ENCODE measurements around the gene WAPL.

Gene WAPL

GRCh38 chr10:86489071-86489810 lies 32.4 kb downstream of the WAPL start:
- H3K4me3 ChIP-seq (ENCODE audit: low read depth, low read length): no peak overlapping the region
- no peak for TF ChIP-seq CTCF (IDR thresholded peaks at IDR 0.05; ENCODE audit: control insufficient read depth, extremely low read depth, insufficient read depth)
- no peak for DNase-seq (ENCODE audit: low read depth)

DNA sequence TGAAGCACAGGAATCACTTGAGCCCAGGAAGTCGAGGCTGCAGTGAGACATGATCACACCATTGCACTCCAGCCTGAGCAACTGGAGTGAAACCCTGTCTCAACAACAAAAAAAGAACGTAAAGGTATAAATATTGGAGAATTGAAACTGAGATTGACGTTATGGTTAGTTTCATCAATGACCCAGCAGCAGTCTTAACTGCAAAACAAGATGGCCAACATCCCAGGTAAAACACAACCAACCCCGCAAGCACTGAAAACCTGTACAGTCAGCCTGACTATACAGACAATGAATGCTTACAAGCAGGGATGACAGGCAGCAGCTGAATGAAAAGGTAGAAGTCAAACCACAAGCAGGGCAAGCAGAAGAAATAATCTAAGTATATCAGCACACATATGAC lies 34.7 kb downstream of the WAPL start:
- no peak for TF ChIP-seq CTCF (IDR thresholded peaks at IDR 0.05; ENCODE audit: control insufficient read depth, extremely low read depth, insufficient read depth)
- no peak for DNase-seq (ENCODE audit: low read depth)
- H3K4me3 ChIP-seq (ENCODE audit: low read depth, low read length): no peak overlapping the region

GRCh38 chr10:86483664-86484063 lies 37.9 kb downstream of the WAPL start:
- TF ChIP-seq CTCF (IDR thresholded peaks at IDR 0.05; ENCODE audit: control insufficient read depth, extremely low read depth, insufficient read depth): no peak
- DNase-seq (ENCODE audit: low read depth): no peak
- H3K4me3 ChIP-seq (ENCODE audit: low read depth, low read length): no peak overlapping the region

DNA sequence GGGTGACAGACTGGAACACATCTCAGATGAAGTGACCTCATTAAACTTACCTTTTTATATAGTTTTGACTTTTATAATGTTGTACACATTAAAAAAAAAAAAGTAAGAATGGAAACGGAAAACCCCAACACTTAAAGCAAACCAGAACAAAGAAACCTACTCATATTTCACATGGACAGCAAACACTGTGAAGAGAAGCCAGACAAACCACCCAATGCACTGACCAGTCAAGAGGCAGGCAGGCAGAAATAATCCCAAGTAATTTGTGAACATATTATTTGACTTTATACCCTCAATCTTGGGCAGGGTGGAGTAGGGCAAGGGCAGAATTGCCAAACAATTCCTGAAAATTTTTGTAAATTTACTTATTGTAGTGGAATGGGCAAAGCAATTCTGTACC lies 39.8 kb downstream of the WAPL start:
- H3K4me3 ChIP-seq (ENCODE audit: low read depth, low read length): no peak overlapping the region
- no peak for DNase-seq (ENCODE audit: low read depth)
- no peak for TF ChIP-seq CTCF (IDR thresholded peaks at IDR 0.05; ENCODE audit: control insufficient read depth, extremely low read depth, insufficient read depth)

GRCh38 chr10:86480571-86480970 lies 41.0 kb downstream of the WAPL start:
- no peak overlapping the region for H3K4me3 ChIP-seq (ENCODE audit: low read depth, low read length)
- TF ChIP-seq CTCF (IDR thresholded peaks at IDR 0.05; ENCODE audit: control insufficient read depth, extremely low read depth, insufficient read depth): no peak
- no peak for DNase-seq (ENCODE audit: low read depth)

DNA sequence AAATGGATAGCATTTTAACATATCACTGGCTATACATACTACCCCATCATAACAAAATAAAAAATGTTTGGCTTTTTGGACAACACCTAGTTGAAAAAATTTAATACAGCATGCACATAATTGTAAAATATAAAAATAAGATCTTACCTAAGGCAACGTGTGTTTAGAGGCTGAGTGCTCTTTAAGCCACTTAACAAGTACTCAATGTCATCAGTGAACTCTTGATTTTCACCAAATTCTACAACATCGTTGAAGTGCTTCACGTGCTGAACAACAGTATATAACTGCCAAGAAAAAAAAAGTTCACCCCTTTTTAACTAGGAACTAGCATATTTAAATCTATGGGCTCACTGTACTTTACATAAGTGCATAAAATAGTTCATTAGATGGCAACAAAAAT lies 49.5 kb downstream of the WAPL start:
- DNase-seq (ENCODE audit: low read depth): no peak
- no peak overlapping the region for H3K4me3 ChIP-seq (ENCODE audit: low read depth, low read length)
- TF ChIP-seq CTCF (IDR thresholded peaks at IDR 0.05; ENCODE audit: control insufficient read depth, extremely low read depth, insufficient read depth): no peak

Measured in LNCaP clone FGC (cell line).